Activated CD4-positive, alpha-beta T cell treated with anti-CD3 and anti-CD28 coated beads for 1 hour (primary cell): Measurements from ENCODE around the gene ODAD4.
"Not testable (repeated sequence)": the region's sequence is repeated elsewhere in the genome, so short reads cannot be mapped to it uniquely, and the experiment has no call there.

Experiments
- DNase-seq: peaks from one replicate; pipeline ENCODE4 v3.0.0-alpha.2; 2020

The ODAD4 gene

DNA sequence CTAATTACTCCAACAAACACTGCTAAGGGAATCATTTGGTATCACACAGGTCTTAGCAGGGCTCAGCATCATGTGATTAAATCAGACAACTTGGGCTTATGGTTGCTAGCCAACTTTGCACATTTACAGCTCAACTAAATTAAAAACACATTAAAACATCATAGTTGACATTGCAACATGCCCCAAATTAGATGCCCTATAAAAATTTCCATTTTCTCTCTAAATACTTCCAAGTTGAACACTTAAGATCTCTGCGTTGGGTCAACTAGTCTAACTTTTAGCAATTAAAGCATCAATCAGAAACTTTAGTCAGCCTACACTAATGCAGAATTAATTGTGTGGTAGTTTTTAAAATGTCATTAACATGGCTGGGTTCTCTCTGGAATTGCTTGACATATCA is 74.7 kb downstream of the ODAD4 start:
- DNase-seq, result no peak

DNA sequence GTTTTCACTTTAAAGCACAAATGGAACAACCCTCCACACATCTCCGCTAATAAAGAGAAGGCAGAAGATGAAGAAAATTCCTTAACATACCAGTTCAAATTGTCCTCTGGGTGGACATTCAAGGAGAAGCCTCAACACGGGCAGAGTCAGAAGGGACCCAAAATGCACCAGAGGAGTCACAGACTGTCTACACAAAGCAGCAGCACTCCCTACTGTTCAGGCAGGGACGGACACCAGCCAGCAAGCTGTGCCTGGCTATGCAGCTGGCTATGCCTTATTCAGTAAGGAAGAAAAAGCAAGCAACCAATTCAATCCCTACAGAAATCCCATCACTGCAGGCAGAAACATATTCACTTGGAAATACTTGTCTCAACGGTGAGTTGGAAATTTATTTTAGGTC is 78.8 kb downstream of the ODAD4 start:
- DNase-seq, result no peak

DNA sequence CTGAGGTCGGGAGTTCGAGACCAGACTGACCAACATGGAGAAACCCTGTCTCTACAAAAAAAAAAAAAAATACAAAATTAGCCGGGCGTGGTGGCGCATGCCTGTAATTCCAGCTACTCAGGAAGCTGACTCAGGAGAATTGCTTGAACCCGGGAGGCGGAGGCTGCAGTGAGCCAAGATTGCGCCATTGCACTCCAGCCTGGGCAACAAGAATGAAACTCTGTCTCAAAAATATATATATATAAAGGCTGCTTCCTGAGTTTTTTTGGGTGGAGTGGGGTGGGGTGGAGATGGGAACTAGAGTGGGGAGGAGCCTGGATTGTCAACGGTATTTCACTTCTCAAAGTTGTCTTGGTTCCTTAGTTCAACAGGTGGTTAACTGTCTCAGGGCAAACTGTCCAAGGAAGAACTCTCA is 79.9 kb downstream of the ODAD4 start:
- not testable (repeated sequence) for DNase-seq

DNA sequence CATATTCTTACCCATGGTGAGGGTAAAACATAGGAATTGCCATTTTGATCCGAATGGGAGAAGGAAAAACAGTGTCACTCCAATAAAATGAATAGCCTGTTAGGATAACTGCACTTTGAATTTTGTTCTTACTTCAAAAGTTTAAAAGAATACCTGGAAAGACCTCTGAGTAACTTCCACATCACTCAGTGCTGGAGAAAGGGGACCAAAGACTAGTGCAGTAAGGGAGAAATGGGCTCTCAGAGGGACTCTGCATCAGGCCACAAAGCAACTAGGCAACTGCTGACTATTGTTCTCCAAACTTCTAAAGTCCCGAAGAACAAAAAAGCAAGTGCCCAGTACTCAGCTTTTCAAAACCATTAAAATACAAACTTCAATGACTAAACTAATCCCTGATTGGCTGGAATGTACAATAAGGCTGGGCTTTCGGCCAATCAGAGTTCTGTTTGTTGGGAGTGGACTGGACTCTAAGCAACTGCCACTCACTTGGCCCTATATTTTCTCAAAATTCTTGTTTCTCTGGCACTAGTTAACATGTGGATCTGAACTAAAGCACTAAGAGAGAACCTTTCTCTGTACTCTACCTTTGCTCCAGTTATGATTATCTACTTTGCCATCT is 80.6 kb downstream of the ODAD4 start:
- DNase-seq, result no peak

DNA sequence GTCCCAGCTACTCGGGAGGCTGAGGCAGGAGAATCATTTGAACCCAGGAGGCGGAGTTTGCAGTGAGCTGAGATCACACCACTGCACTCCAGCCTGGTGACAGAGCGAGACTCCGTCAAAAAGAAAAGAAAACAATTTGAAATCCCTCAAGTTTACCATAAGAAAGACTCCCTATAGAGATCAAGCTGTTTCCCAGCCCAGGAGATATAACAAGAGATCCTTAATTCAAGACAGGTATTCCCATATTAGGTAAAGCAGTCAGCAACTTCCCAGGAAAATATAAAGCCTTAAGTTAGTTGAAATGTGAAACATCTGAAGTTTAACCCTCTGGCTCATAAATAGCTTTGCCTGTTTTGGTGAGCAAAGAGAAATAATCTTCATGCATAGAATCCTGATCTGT is 81.9 kb downstream of the ODAD4 start:
- DNase-seq, result not testable (repeated sequence)

DNA sequence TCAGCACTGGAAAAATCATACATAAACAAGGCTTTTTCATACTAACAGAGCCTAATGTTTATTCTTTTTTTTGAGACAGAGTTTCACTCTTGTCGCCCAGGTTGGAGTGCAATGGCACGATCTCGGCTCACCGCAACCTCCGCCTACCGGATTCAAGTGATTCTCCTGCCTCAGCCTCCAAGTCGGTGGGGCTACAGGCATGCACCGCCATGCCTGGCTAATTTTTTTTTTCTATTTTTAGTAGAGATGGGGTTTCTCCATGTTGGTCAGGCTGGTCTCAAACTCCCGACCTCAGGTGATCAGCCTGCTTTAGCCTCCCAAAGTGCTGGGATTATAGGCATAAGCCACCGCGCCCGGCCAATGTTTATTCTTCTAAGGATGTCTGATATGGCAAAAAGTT is 83.3 kb downstream of the ODAD4 start:
- DNase-seq, result not testable (repeated sequence)
